Activated naive CD4-positive, alpha-beta T cell treated with anti-CD3 and anti-CD28 coated beads, Interleukin-2, amount 10 ng/mL, durations not matched to agents 7 days and 5 days (primary cell): ENCODE results near the gene MTA1.

Source experiments
- CTCF ChIA-PET: fragments of 350-600 bp; sonication (Branson Sonifier 250); formaldehyde crosslinking; loops from one replicate; lab custom pipeline; 2021; ENCODE audit warnings: antibody characterized with exemption; lab: Charles Lee
- DNase-seq: peaks from one replicate; pipeline ENCODE4 v3.0.0-alpha.2; 2020
- H3K27ac Mint-ChIP-seq: one replicate; pipeline ENCODE4 v1.8.0; 2021; ENCODE audit warnings: mild to moderate bottlenecking, moderate library complexity, mixed read lengths
- H3K27me3 Mint-ChIP-seq: one replicate; pipeline ENCODE4 v1.8.0; 2021; ENCODE audit warnings: mild to moderate bottlenecking, mixed read lengths
- H3K36me3 Mint-ChIP-seq: one replicate; pipeline ENCODE4 v1.8.0; 2021; ENCODE audit warnings: mixed read lengths
- H3K4me1 Mint-ChIP-seq: one replicate; pipeline ENCODE4 v1.8.0; 2021; ENCODE audit warnings: mixed read lengths
- H3K4me3 Mint-ChIP-seq: one replicate; pipeline ENCODE4 v1.8.0; 2021; ENCODE audit warnings: mild to moderate bottlenecking, moderate library complexity, mixed read lengths
- H3K9me3 Mint-ChIP-seq: one replicate; pipeline ENCODE4 v1.8.0; 2021; ENCODE audit warnings: mixed read lengths

Gene MTA1

DNA sequence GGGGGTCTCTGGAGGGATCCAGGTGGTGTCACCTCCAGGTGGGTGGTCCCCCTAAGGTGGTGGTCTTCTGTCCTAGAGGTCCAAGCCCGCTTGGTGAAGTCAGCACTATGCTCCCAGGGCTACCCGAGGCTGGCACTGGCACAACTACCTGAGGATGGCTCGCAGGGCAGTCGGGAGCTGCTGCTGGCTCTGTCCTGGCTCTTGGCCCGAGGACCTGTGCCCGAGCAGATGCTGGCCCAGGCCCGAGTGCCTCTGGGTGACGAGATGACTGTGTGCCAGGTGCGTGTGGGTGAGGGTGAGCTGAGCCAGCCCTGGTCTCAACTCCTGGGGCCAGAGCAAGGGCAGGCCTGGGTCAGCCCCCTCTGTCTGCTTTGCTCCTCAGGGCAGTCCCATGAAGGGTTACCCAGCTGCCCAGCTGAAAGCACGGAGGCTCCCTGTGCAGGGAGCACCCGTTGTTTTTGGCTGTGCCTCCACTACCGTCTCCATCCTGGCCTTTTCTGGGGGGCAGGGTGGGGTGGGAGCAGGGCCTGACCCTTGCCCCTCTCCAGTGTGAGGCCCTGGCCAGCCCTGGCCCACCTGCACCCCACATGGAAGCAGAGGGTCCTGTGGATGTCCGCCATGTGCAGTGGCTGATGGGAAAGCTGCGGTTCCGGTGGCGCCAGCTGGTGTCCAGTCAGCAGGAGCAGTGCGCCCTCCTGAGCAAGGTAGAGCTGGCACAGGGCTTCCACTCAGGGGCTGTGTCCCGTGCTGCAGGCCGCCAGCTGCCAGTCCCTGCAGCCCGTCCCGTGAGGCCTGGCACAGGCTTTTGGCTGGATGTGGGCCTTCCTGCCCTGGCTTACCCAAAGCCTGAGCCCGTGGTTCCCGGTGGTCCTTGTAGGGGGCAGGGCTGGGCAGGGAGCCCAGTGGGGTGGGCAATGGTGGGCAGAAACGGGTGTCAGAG, 72.7 kb downstream of the MTA1 start:
- peaks cover 5% of the 10 kb centered on the region for H3K27me3 Mint-ChIP-seq
- peaks cover 7% of the 10 kb centered on the region for H3K36me3 Mint-ChIP-seq
- no peaks in the 10 kb centered on the region for H3K9me3 Mint-ChIP-seq
- CTCF ChIA-PET, result interaction anchor here (1.0 to 4.2 kb wide), 4 partner anchors 11 to 122 kb away, joined by 3 to 97 read pairs (median 8); no protein-coding TSS in a partner anchor
- H3K27ac Mint-ChIP-seq, result peak overlapping the region; percentile 95
- no peak for DNase-seq
- H3K4me1 Mint-ChIP-seq, result peaks cover 25% of the 10 kb centered on the region
- peak overlapping the region; percentile 76 for H3K4me3 Mint-ChIP-seq

DNA sequence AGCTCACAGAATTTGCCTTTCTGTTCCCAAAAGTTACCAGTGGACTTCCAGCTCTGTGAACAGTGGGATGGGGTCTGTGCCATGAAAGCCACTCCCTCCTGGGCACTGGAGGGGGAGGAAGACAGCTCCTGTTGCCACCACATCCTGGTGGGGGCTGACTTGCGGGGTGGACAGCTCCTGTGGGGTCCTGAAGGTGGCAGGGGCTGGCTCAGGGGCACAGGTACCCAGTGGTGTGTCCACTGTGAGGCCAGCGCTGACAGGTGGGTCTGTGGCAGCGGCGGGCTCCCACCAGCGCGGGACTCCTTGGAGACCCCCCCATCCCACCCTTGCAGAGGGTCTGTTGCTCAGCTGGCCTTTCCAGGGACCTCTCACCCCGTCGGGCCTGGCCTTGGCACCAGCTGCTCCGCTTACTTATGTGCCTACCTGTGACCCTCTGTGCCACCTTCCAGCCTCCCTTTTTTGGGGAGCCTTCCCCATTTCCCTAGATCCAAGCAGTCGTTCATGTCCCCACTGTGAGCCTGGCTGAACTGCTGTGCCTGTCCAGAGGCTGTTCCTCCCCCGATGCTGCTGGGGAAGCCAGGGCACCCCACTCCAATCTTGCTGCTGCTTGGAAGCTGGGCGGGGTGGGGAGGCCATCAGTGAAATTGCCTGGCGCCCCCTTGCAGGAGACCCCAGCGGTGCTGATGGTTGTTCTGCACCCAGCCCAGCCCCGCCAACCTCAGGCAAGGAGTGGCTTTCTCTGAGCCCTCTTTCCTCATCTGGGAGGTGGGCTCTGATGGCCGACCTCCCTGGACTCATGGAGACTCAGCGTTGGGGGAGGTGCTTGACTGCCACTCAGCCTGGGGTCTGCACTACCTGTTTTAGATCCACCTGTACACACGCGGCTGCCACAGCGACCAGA, 73.6 kb downstream of the MTA1 start:
- Mint-ChIP-seq H3K9me3 (no peaks in the 10 kb centered on the region), H3K27me3 (no peaks in the 10 kb centered on the region), H3K4me3 (peak overlapping the region; percentile 8), H3K36me3 (peaks cover 6% of the 10 kb centered on the region), H3K27ac (no peak overlapping the region), H3K4me1 (peaks cover 23% of the 10 kb centered on the region)
- CTCF ChIA-PET, result interaction anchor here (2.4 to 4.2 kb wide), 2 partner anchors 12 to 123 kb away, joined by 11 to 97 read pairs; no protein-coding TSS in a partner anchor
- DNase-seq, result no peak

DNA sequence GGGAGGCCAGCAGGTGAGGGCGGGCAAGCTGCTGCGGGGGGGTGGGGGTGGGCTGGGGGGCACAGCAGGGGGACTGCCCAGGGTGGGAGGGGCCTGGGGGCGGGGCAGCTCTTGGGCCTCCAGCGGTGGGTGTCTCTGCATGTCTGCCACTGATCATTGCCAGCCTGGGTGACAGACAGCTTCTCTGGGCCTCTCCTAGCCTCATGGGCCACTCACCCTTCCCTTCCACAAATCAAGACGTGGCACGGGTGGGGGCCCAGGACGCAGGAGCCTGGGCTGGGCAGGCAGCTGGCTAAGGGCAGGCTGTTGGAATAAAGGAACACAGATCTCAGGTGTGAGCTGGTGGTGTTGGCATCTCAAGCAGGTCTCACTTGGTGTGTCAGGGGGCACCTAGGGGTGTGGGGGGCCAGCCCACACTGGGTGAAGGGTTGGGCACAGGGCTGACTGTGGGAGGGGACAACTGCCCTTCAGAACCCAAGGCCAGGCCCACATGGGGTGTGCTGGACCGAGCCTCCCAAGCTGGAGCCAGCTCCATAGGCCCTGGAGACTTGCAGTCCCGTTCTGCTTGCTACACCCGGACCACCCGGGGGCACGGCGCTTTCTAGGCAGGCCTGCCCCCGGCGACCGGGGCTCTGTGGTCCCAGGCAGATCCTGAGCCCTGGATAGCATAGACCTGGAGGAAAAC, 74.4 kb downstream of the MTA1 start:
- peak; percentile 16 for DNase-seq
- H3K27ac Mint-ChIP-seq, result no peak overlapping the region

DNA sequence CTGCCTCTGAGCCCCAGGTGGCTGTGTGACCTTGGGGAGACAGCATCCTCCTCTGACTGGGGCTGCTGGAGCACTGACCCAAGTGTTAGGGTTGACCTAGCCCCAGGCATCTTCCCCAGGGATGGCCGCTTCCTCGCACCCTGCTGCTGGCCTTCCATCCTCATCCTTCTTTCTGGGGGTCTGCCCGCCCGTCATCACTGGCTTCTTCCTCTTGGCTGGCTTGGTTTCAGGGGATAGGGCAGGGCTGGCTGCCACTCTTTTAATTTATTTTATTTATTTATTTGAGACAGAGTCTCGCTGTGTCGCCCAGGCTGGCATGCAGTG, 74.9 kb downstream of the MTA1 start:
- H3K36me3 Mint-ChIP-seq, result peaks cover 1% of the 10 kb centered on the region
- no peak for DNase-seq
- no peaks in the 10 kb centered on the region for H3K9me3 Mint-ChIP-seq
- no peak overlapping the region for H3K27ac Mint-ChIP-seq
- CTCF ChIA-PET, result no interaction called here
- H3K4me1 Mint-ChIP-seq, result peaks cover 12% of the 10 kb centered on the region
- no peaks in the 10 kb centered on the region for H3K27me3 Mint-ChIP-seq
- no peak overlapping the region for H3K4me3 Mint-ChIP-seq

More for the DNA sequence above, 74.4 kb downstream of the MTA1 start:
- Mint-ChIP-seq H3K4me1 (peaks cover 17% of the 10 kb centered on the region), H3K27me3 (no peaks in the 10 kb centered on the region), H3K36me3 (peaks cover 6% of the 10 kb centered on the region), H3K9me3 (no peaks in the 10 kb centered on the region), H3K4me3 (no peak overlapping the region)
- CTCF ChIA-PET, result no interaction called here

DNA sequence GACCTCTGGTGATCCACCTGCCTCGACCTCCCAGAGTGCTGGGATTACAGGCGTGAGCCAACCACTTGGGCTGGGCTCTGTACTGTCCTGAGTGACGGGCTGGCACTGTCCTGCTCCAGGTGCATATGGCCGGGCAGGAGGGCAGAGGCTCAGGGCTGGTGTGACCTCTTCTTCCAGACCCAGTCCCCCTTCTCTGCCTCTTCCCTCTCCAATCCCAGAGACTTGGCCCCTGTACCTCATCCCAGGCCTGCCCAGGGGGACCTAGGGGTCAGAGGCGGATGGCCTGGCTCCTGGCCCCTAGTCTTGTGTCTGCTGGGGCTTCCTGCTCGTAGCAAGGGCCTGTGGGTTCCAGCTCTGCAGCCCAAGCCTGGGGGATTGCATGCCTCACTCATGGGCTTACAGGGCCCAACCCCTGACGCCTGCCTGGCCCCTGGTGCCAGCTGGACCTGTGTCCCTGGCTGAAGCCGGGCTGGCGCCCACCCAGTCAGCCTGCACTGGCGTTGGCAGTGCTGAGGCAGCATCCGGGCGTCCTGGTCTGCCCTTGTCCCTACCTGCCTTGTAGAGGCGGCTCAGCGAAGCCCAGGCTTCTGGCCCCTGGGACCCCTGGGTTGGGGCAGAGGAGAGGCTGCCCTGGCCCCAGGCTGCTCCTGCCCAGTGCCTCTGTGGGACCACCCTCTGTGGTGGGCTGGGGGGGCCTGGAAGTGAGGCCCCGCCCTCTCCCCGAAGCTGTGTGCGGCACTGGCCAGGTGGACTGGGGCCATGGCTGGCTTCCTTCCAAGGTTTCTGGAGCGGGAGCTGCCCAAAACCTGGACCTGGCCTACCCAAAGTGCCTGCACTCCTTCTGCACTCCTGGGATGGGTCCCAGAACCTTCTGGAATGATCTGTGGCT, 75.7 kb downstream of the MTA1 start:
- no peaks in the 10 kb centered on the region for H3K27me3 Mint-ChIP-seq
- H3K4me3 Mint-ChIP-seq, result no peak overlapping the region
- CTCF ChIA-PET, result no interaction called here
- H3K9me3 Mint-ChIP-seq, result no peaks in the 10 kb centered on the region
- no peak for DNase-seq
- no peaks in the 10 kb centered on the region for H3K36me3 Mint-ChIP-seq
- H3K27ac Mint-ChIP-seq, result no peak overlapping the region
- peaks cover 11% of the 10 kb centered on the region for H3K4me1 Mint-ChIP-seq

DNA sequence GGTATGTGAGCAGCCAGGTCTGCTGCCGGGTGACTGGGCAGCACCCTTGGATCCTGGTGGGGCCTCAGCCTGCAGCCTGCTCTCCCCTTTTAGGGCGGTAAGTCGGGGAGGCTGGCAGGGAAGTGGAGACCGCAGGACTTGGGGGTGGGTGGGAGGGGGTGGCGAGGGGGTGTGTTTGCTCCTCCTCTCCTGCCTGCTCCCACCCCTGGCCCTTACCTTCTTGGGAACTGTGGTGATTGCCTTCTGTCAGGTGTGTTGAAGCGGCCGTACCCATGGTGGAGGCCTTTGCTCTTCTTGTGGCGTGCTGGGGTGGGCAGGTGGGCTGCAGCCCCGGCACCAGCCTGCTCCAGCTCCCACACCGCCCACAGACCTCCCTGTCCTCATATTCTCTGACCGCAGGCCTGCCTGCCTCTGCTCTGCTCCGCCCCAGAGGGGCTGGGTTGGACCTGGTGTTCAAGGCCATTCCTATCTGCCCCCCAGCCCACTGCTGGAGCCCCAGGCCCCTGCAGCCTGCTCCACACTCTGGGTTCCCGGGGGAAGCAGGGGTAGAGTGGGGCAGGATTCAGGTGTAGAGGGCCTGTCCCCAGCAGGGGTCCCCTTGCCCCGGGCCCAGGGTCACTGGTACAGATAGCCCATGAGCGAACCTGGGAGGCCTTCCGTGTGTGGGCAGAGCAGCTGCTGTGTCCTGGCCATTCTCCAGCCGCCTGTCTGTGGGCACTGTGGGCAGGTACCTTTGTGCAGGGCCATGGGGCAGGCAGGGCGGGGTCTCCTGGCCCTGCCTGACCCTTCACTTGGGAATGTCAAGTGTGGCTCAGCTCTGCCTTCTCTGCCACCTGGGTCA, 76.6 kb downstream of the MTA1 start:
- CTCF ChIA-PET, result no interaction called here
- H3K4me1 Mint-ChIP-seq, result peaks cover 11% of the 10 kb centered on the region
- H3K4me3 Mint-ChIP-seq, result no peak overlapping the region
- no peaks in the 10 kb centered on the region for H3K9me3 Mint-ChIP-seq
- no peaks in the 10 kb centered on the region for H3K27me3 Mint-ChIP-seq
- H3K36me3 Mint-ChIP-seq, result no peaks in the 10 kb centered on the region
- no peak for DNase-seq
- no peak overlapping the region for H3K27ac Mint-ChIP-seq

DNA sequence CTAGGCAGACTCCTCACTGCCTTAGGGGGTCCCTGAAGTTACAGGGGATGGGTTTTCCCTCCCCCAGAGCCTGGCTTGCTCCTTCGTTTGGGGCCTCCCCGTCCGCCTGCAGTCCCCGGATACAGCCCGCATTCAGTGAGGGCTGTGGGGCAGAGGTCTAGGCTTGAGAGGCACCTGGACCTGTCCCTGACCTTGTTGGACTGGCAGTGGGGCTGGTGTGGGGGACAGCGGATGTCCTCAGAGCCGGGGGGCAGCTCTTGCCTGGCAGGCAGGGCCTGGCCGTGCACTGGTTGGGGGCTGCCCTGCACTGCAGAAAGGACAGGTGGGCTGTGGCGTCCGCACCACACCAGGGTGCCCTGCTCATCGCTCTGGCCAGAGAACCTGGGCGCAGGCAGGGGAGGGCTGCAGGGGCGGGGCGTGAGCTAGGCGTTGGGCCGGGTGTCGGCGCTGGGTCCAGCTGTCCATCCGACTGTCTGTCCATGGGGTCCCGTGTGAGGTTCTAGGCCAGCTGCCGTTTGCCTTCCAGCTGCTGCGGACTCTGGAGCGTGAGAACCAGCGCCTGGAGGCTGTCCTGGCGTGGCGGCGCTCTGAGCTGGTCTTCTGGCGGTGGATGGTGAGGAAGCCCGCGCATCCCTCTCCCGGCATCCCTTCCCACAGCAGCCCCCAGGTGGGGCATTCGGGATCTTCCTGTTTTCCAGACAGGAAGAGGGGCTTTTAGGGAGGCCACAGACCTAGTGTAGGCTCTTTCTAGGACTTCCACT, 77.4 kb downstream of the MTA1 start:
- H3K36me3 Mint-ChIP-seq, result no peaks in the 10 kb centered on the region

DNA sequence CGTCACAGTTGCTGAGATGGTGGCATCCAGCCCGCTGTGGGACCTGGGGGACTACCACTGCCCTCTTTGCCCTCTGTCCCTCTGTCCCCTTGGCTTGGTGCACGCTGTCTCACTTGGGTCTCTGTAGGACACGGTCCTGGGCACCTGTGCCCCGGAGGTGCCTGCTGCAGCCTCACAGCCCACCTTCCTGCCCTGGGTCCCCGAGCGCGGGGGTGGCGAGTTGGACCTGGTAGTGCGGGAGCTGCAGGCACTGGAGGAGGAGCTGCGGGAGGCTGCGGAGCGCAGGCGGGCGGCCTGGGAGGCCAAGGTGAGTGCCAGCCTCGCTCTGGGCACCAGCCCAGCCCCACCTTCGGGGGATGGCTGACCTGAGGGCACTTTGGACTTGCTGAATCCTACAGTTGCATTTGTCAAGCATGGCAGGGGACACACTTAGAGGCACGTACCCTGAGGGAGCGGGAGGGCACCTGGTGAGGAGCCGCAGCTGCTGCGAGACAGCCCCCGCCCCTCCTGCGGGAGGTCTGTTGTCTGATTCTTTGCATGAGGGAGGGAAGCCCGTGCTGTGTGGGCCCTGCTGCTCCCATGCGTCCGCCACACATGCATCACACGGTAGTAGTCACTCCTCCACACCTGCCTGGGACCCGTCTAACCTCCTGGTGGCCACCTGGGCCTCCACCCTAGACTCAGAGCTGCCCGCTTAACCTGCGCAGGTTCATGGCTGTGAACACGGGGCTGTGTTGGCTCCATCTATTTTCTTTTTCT, 78.2 kb downstream of the MTA1 start:
- Mint-ChIP-seq H3K4me3 (no peak overlapping the region), H3K4me1 (peaks cover 5% of the 10 kb centered on the region), H3K36me3 (no peaks in the 10 kb centered on the region), H3K27me3 (peaks cover 5% of the 10 kb centered on the region), H3K27ac (no peak overlapping the region), H3K9me3 (no peaks in the 10 kb centered on the region)
- CTCF ChIA-PET, result no interaction called here
- peak; percentile 19 for DNase-seq

More for the DNA sequence above, 77.4 kb downstream of the MTA1 start:
- peaks cover 7% of the 10 kb centered on the region for H3K4me1 Mint-ChIP-seq
- no peak for DNase-seq
- H3K27me3 Mint-ChIP-seq, result no peaks in the 10 kb centered on the region
- no peak overlapping the region for H3K4me3 Mint-ChIP-seq
- H3K27ac Mint-ChIP-seq, result no peak overlapping the region
- H3K9me3 Mint-ChIP-seq, result no peaks in the 10 kb centered on the region
- CTCF ChIA-PET, result no interaction called here

DNA sequence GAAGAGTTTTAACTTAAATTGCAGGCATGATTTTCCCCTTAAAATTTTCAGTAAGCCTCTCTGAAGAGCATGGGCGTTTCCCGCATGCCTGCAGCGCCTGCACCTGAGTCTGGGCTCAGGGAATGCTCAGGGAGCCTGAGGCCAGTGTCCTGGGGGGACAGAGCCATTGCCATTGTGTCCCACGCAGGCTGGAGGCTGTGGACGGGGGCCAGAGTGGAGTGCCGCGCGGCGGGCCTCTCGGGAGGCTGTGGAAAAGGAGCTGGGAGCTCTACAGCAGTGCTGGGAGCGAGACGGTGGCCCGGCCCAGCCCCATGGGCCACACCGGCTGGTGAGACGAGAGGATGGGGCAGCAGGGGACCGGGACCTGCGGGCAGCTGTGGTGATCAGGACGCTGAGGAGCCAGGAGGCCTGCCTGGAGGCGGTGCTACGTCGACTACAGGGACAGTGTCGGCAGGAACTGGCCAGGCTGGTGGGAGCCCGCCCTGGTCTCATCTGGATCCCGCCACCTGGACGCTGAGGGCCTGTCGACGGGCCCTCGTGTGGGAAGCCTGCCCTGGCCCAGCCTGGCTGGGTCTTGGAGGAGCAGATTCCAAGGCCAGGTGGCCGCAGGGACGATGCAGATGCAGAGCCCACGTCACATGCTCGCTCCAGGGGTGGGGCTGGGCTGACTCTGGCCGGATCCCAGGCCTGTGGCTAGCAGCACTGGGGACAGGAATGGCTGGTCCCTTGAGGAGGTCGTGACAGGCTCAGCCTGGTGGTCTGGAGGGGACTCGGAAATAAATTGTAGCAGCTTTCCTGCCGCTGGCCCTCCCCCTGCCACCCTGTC, 79.0 kb downstream of the MTA1 start:
- peak overlapping the region; percentile 5 for H3K27ac Mint-ChIP-seq
- CTCF ChIA-PET, result interaction anchor here (1.0 kb wide), 1 partner anchor 18 kb away, joined by 4 read pairs; no protein-coding TSS in a partner anchor
- no peaks in the 10 kb centered on the region for H3K36me3 Mint-ChIP-seq

DNA sequence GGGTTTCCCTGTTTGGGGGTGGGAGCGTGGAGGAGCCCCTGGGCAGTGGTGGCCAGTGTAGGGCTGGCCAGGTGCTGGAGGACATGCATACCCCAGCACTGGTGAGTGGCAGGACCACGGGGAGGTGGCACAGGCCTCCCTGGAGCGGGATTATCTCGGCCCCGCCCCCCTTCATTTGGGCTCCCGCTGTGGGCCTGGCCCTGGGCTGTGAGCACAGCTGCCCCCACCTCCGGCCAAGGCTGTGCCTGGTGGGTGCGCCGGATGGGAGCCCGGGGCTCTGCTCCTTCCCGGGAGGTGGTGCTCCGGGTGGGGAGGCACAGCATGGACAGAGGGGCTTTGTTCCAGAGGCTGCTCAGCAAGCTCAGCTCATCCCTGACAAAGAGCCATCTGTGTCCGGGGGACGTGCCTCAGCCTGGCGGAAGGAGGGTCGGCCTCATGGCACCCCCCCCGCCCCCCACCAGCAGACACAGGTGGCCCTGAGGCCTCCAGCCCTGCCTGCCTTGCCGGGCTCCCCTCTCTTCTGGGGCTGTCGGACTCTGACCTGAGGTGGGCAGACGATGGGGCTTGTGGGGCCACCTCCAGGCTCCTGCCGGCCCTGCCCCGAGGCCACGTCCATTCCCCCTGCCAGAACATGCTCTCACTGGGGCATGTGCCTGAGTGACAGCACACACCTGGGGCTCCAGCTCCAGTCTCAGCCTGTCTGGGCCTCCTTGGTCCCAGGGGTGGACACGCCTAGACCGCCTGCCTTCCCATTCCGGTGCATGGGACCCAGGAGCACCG, 79.8 kb downstream of the MTA1 start:
- Mint-ChIP-seq H3K27me3 (peaks cover 15% of the 10 kb centered on the region), H3K36me3 (no peaks in the 10 kb centered on the region), H3K4me3 (no peak overlapping the region), H3K4me1 (no peaks in the 10 kb centered on the region), H3K27ac (no peak overlapping the region), H3K9me3 (no peaks in the 10 kb centered on the region)
- DNase-seq, result no peak
- CTCF ChIA-PET, result interaction anchor here (1.0 kb wide), 1 partner anchor 19 kb away, joined by 4 read pairs; no protein-coding TSS in a partner anchor

More for the DNA sequence above, 79.0 kb downstream of the MTA1 start:
- H3K27me3 Mint-ChIP-seq, result peaks cover 11% of the 10 kb centered on the region
- no peaks in the 10 kb centered on the region for H3K9me3 Mint-ChIP-seq
- H3K4me1 Mint-ChIP-seq, result peaks cover under 1% of the 10 kb centered on the region
- DNase-seq, result no peak
- H3K4me3 Mint-ChIP-seq, result no peak overlapping the region
